ENCODE results near the gene DDX31. TPM values are rescaled to one million over a fixed set of nuclear protein-coding genes. Genes with fewer than 3 reads are reported as not detected.

Gene DDX31
- total and polyA plus RNA-seq, 9 of the 15 experiments (the other 6 are each of a cell fraction or from before 2014, with no cell fraction given), result 11.9 to 24.6 (median 22.2) TPM

DNA sequence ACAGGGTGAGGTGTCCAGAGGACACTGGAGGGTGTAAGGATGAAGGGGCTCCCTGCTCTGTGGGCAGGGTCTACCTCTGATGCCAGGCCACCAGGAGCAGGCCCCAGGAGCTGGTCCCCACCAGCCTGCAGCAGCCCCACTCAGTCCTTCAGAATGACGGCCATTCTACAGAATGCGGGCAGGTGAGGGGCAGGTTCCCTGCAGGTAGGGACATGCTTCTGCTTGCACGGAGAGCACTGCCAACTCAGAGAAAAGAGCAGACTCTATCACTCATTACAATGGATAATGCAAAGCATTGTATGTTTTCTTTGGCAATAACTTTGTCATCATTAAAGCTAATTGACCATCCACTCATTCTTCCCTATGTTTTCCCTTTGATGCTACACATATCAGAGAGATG, 39.0 kb downstream of the DDX31 start (continued):
- TF ChIP-seq MTA1 (IDR thresholded peaks at IDR 0.05; ENCODE audit: borderline replicate concordance), result no peak
- no peak for TF ChIP-seq ZNF444 (CRISPR knock-in tag; IDR thresholded peaks at IDR 0.05)
- no peak for TF ChIP-seq CBX1 (IDR thresholded peaks at IDR 0.05; ENCODE audit: low read depth)

DNA sequence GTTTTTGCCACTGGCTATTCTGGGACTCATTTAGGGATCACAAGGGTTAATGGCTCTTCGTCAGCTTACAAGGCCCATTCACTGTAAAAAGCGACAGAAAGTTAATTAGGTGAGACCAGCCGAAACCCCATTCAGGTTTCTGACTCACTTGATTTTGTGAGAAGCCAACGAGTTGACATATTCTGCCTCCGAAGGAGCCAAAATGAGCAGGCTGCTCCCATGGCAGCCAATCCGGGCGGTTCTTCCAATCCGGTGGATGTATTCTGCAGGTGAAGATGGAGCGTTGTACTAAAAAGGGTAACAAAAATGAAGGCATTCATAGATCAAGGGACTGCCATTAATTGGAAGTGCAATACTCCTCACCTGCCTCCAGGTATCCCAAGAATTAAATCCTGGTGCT, 39.7 kb downstream of the DDX31 start:
- TF ChIP-seq RFX7 (CRISPR knock-in tag; IDR thresholded peaks at IDR 0.05) (no peak), ZNF75A (CRISPR knock-in tag; IDR thresholded peaks at IDR 0.05) (no peak), CBFB (CRISPR knock-in tag; IDR thresholded peaks at IDR 0.05) (no peak), E2F4 (CRISPR knock-in tag; IDR thresholded peaks at IDR 0.05; ENCODE audit: low read depth) (no peak), SMARCA5 (IDR thresholded peaks at IDR 0.05) (no peak), ZNF274 (IDR thresholded peaks at IDR 0.05; ENCODE audit: borderline replicate concordance, low read depth, low read length) (no peak), NBN (IDR thresholded peaks at IDR 0.05; ENCODE audit: low read depth) (no peak), ZKSCAN3 (CRISPR knock-in tag; IDR thresholded peaks at IDR 0.05) (no peak), JUNB (CRISPR knock-in tag; conservative IDR thresholded peaks at IDR 0.05) (no peak), MXI1 (IDR thresholded peaks at IDR 0.05; ENCODE audit: low read depth, low read length) (no peak), HMGN3 (IDR thresholded peaks at IDR 0.05; ENCODE audit: borderline replicate concordance, extremely low read depth, insufficient read length, low read depth, low read length) (no peak)
- TF ChIP-seq, protein P1, sequence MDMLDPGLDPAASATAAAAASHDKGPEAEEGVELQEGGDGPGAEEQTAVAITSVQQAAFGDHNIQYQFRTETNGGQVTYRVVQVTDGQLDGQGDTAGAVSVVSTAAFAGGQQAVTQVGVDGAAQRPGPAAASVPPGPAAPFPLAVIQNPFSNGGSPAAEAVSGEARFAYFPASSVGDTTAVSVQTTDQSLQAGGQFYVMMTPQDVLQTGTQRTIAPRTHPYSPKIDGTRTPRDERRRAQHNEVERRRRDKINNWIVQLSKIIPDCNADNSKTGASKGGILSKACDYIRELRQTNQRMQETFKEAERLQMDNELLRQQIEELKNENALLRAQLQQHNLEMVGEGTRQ (CRISPR knock-in tag; IDR thresholded peaks at IDR 0.05), result no peak
- TF ChIP-seq, protein P2, sequence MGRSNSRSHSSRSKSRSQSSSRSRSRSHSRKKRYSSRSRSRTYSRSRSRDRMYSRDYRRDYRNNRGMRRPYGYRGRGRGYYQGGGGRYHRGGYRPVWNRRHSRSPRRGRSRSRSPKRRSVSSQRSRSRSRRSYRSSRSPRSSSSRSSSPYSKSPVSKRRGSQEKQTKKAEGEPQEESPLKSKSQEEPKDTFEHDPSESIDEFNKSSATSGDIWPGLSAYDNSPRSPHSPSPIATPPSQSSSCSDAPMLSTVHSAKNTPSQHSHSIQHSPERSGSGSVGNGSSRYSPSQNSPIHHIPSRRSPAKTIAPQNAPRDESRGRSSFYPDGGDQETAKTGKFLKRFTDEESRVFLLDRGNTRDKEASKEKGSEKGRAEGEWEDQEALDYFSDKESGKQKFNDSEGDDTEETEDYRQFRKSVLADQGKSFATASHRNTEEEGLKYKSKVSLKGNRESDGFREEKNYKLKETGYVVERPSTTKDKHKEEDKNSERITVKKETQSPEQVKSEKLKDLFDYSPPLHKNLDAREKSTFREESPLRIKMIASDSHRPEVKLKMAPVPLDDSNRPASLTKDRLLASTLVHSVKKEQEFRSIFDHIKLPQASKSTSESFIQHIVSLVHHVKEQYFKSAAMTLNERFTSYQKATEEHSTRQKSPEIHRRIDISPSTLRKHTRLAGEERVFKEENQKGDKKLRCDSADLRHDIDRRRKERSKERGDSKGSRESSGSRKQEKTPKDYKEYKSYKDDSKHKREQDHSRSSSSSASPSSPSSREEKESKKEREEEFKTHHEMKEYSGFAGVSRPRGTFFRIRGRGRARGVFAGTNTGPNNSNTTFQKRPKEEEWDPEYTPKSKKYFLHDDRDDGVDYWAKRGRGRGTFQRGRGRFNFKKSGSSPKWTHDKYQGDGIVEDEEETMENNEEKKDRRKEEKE (IDR thresholded peaks at IDR 0.05; ENCODE audit: borderline replicate concordance in 1 of 2, control insufficient read depth in 1 of 2, low read depth in 2 of 2, low read length in 1 of 2), result no peak
- Histone ChIP-seq H3K9me3 (replicated peaks; ENCODE audit: control insufficient read depth, insufficient read depth, low read depth, low read length) (no peaks in the 10 kb centered on the region), H3K9me1 (ENCODE audit: control insufficient read depth, insufficient read depth, low read length) (no peaks in the 10 kb centered on the region), H3K27ac (ENCODE audit: extremely low read depth, low read depth, low read length) (no peak overlapping the region), H4K20me1 (replicated peaks; ENCODE audit: control insufficient read depth, insufficient read depth, low read length) (0 out of 2 replicates have a peak, but pooled peaks cover 4% of the 10 kb centered on the region), H3K27me3 (ENCODE audit: control insufficient read depth in 2 of 2, insufficient read depth in 2 of 2, low read length in 2 of 2) (no peaks in the 10 kb centered on the region), H3K4me2 (ENCODE audit: insufficient read depth, low read length) (no peak overlapping the region), H3K36me3 (ENCODE audit: control insufficient read depth, insufficient read depth, low read length) (peaks cover 82% of the 10 kb centered on the region; the same call in 2 of the 3 replicates), H3K4me1 (replicated peaks in 1 of 2; ENCODE audit: control insufficient read depth in 2 of 2, insufficient read depth in 2 of 2, low read length in 2 of 2) (no peaks in the 10 kb centered on the region), H3K9ac (ENCODE audit: insufficient read depth in 1 of 2, low read depth in 2 of 2, low read length in 2 of 2) (no peak overlapping the region), H3K4me3 (no peak overlapping the region), H2AFZ (ENCODE audit: low read depth, low read length) (no peak overlapping the region), H3K79me2 (ENCODE audit: control insufficient read depth, insufficient read depth, low read length) (no peaks in the 10 kb centered on the region)
- intact Hi-C loops (cut with micrococcal nuclease) (no loop called here), in situ Hi-C loops (cut with MboI) (no loop called here)
- BruUV-seq (replicated peaks), result no TSS peak
- ATAC-seq, result no peak
- WGBS (ENCODE audit: insufficient coverage, low coverage, missing lambda C conversion rate), result 95% methylated on average over 9 of the region's 9 CpGs
- no peak for DNase-seq (ENCODE audit: extremely low read depth in 1 of 4, low spot score in 3 of 4)
- ChIA-PET CTCF (ENCODE audit: low intra/inter-chr PET ratio) (no interaction called here), POLR2A (interaction anchor here (0.8 kb wide), 1 partner anchor 1374 kb away, joined by 4 read pairs; no protein-coding TSS in a partner anchor)
- FAIRE-seq, result no peak
